ENCODE data around the gene TRIM4.
A peak's percentile ranks its signal among the peaks of the same experiment; 100 is the strongest.
"Not testable (repeated sequence)": the region's sequence is repeated elsewhere in the genome, so short reads cannot be mapped to it uniquely, and the experiment has no call there.

TRIM4 gene

DNA sequence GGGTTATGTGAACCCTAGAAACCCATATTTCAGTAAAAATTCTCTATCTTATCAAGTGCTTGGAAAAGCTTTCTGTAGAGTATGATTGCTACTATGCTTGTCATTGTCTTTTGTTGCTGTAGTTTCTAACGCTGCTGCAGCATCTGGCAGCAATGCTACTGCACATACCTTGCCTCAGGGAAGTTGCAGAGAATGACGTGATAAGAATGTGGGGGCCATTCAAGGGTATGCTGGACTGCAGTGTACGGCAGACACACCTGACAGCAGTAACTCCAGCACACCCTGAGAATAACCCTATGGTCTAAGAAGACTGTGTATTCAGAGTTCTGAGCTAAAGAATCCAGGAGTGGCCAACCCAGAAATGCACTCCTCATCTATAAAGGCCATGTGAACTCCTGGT is 20.5 kb downstream of the TRIM4 start:
- ATAC-seq (replicated peaks; ENCODE audit: extremely low read depth, poor library complexity, severe bottlenecking) (no peak), DNase-seq (ENCODE audit: low spot score in 2 of 2) (no peak)
- H3K27me3 Mint-ChIP-seq, result no peaks in the 10 kb centered on the region
- H3K4me3 Mint-ChIP-seq, result no peak overlapping the region
- H3K9me3 Mint-ChIP-seq, result no peaks in the 10 kb centered on the region
- no peak overlapping the region for H3K27ac Mint-ChIP-seq (ENCODE audit: low read depth)
- H3K4me1 Mint-ChIP-seq, result peaks cover 10% of the 10 kb centered on the region
- H3K36me3 Mint-ChIP-seq (ENCODE audit: insufficient read depth), result peaks cover 37% of the 10 kb centered on the region

DNA sequence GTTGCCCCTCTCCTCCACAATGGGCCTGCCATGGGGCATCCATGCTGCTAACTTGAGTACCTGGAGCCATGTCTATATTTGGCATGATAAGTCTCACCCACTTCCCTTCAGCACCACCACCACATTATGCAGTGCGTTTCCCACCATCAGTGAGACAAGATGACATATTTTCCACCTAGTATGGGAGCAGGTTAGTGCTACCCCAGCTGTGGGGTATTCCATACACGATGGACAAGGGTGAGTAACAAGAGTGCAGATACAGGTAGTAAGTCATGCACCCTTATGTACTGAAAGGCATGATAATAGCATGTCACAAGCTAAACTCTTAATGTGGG is 21.3 kb downstream of the TRIM4 start:
- Mint-ChIP-seq H3K27me3 (no peaks in the 10 kb centered on the region), H3K36me3 (ENCODE audit: insufficient read depth) (peaks cover 30% of the 10 kb centered on the region), H3K4me3 (no peak overlapping the region), H3K9me3 (no peaks in the 10 kb centered on the region), H3K4me1 (peaks cover 16% of the 10 kb centered on the region), H3K27ac (ENCODE audit: low read depth) (peak overlapping the region; percentile 68)
- ATAC-seq (replicated peaks; ENCODE audit: extremely low read depth, poor library complexity, severe bottlenecking), result no peak
- DNase-seq (ENCODE audit: low spot score in 2 of 2), result no peak

DNA sequence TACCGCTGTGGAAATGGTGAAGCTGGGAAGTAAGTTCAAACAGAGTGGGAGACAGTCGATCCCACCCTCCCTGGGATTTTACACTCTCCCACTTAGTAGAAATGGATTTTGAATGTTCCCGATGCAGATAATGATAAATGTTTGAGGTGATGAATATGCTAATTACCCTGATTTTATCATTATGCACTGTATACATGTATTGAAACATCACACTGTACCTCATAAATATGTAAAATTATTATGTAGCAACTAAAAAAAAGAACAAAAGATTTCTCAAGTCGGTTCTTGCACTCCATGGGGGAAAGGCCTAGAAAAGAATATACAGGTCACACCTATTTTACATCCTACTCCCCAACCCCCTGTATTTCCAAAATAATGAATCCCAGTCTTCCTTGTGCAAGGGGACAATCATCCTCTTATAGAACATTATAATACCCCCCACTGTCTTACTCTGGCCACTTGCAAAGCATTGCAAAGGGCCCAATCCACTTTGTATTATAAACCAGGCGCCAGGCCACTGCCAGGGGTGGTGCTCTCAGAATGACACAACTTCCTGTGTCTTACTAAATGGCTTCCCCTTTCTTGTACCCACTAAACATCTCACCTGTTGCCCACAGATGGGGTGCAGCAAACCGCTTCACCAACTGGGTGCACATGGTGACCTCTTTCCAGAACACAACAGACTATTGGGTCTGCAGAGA is 21.9 kb downstream of the TRIM4 start:
- H3K27me3 Mint-ChIP-seq, result no peaks in the 10 kb centered on the region
- no peaks in the 10 kb centered on the region for H3K9me3 Mint-ChIP-seq
- DNase-seq (ENCODE audit: low spot score in 2 of 2) (no peak), ATAC-seq (replicated peaks; ENCODE audit: extremely low read depth, poor library complexity, severe bottlenecking) (no peak)
- H3K27ac Mint-ChIP-seq (ENCODE audit: low read depth), result peak overlapping the region; percentile 68
- H3K4me3 Mint-ChIP-seq, result no peak overlapping the region
- peaks cover 16% of the 10 kb centered on the region for H3K4me1 Mint-ChIP-seq
- H3K36me3 Mint-ChIP-seq (ENCODE audit: insufficient read depth), result peaks cover 29% of the 10 kb centered on the region

- peaks cover 7% of the 10 kb centered on the region for H3K36me3 Mint-ChIP-seq (ENCODE audit: insufficient read depth)
- no peaks in the 10 kb centered on the region for H3K27me3 Mint-ChIP-seq
- DNase-seq (ENCODE audit: low spot score in 2 of 2) (no peak), ATAC-seq (replicated peaks; ENCODE audit: extremely low read depth, poor library complexity, severe bottlenecking) (no peak)
- no peaks in the 10 kb centered on the region for H3K9me3 Mint-ChIP-seq
- no peak overlapping the region for H3K27ac Mint-ChIP-seq (ENCODE audit: low read depth)
- H3K4me3 Mint-ChIP-seq, result no peak overlapping the region
- peaks cover 16% of the 10 kb centered on the region for H3K4me1 Mint-ChIP-seq
Measured at GRCh38 chr7:99894738-99895137, 24.6 kb downstream of the TRIM4 start.

- DNase-seq (ENCODE audit: low spot score in 2 of 2), result no peak
- Mint-ChIP-seq H3K27me3 (no peaks in the 10 kb centered on the region), H3K27ac (ENCODE audit: low read depth) (peak overlapping the region; percentile 43), H3K4me3 (no peak overlapping the region), H3K36me3 (ENCODE audit: insufficient read depth) (peaks cover 7% of the 10 kb centered on the region), H3K9me3 (no peaks in the 10 kb centered on the region), H3K4me1 (peaks cover 16% of the 10 kb centered on the region)
- no peak for ATAC-seq (replicated peaks; ENCODE audit: extremely low read depth, poor library complexity, severe bottlenecking)
Measured at GRCh38 chr7:99893280-99893679, 26.1 kb downstream of the TRIM4 start.

- H3K27ac Mint-ChIP-seq (ENCODE audit: low read depth); H3K27me3 Mint-ChIP-seq; H3K36me3 Mint-ChIP-seq (ENCODE audit: insufficient read depth); H3K9me3 Mint-ChIP-seq; H3K4me3 Mint-ChIP-seq; H3K4me1 Mint-ChIP-seq; DNase-seq (ENCODE audit: low spot score in 2 of 2); ATAC-seq (replicated peaks; ENCODE audit: extremely low read depth, poor library complexity, severe bottlenecking): not testable (repeated sequence)
Measured at GRCh38 chr7:99890348-99890747, 29.0 kb downstream of the TRIM4 start.

GRCh38 chr7:99888366-99888765 is 31.0 kb downstream of the TRIM4 start:
- H3K36me3 Mint-ChIP-seq (ENCODE audit: insufficient read depth); H3K4me3 Mint-ChIP-seq; ATAC-seq (replicated peaks; ENCODE audit: extremely low read depth, poor library complexity, severe bottlenecking); H3K27me3 Mint-ChIP-seq; H3K9me3 Mint-ChIP-seq; H3K27ac Mint-ChIP-seq (ENCODE audit: low read depth); DNase-seq (ENCODE audit: low spot score in 2 of 2): not testable (repeated sequence)
- peaks cover 12% of the 10 kb centered on the region for H3K4me1 Mint-ChIP-seq

GRCh38 chr7:99881370-99881769 is 38.0 kb downstream of the TRIM4 start:
- peaks cover 2% of the 10 kb centered on the region for H3K36me3 Mint-ChIP-seq (ENCODE audit: insufficient read depth)
- H3K4me3 Mint-ChIP-seq, result no peak overlapping the region
- H3K27ac Mint-ChIP-seq (ENCODE audit: low read depth), result no peak overlapping the region
- H3K4me1 Mint-ChIP-seq, result peaks cover 11% of the 10 kb centered on the region
- no peaks in the 10 kb centered on the region for H3K27me3 Mint-ChIP-seq
- ATAC-seq (replicated peaks; ENCODE audit: extremely low read depth, poor library complexity, severe bottlenecking) (no peak), DNase-seq (ENCODE audit: low spot score in 2 of 2) (no peak)
- H3K9me3 Mint-ChIP-seq, result no peaks in the 10 kb centered on the region

GRCh38 chr7:99876933-99877332 is 42.4 kb downstream of the TRIM4 start, which contains the start of gene OR2AE1:
TSS of gene OR2AE1 (minus strand) at chr7:99877033. CDS start at chr7:99877033, 0 bp downstream.
- H3K4me1 Mint-ChIP-seq, result no peaks in the 10 kb centered on the region
- no peaks in the 10 kb centered on the region for H3K27me3 Mint-ChIP-seq
- H3K36me3 Mint-ChIP-seq (ENCODE audit: insufficient read depth), result no peaks in the 10 kb centered on the region
- H3K4me3 Mint-ChIP-seq, result no peak within 1 kb of the TSS
- no peak for ATAC-seq (replicated peaks; ENCODE audit: extremely low read depth, poor library complexity, severe bottlenecking)
- no peak for DNase-seq (ENCODE audit: low spot score in 2 of 2)
- no peak within 1 kb of the TSS for H3K27ac Mint-ChIP-seq (ENCODE audit: low read depth)
- H3K9me3 Mint-ChIP-seq, result no peaks in the 10 kb centered on the region

- no peaks in the 10 kb centered on the region for H3K9me3 Mint-ChIP-seq
- no peaks in the 10 kb centered on the region for H3K27me3 Mint-ChIP-seq
- H3K36me3 Mint-ChIP-seq (ENCODE audit: insufficient read depth), result no peaks in the 10 kb centered on the region
- DNase-seq (ENCODE audit: low spot score in 2 of 2) (no peak), ATAC-seq (replicated peaks; ENCODE audit: extremely low read depth, poor library complexity, severe bottlenecking) (no peak)
- no peaks in the 10 kb centered on the region for H3K4me1 Mint-ChIP-seq
- H3K4me3 Mint-ChIP-seq, result no peak overlapping the region
- H3K27ac Mint-ChIP-seq (ENCODE audit: low read depth), result no peak overlapping the region
Measured at GRCh38 chr7:99876491-99876890, 42.8 kb downstream of the TRIM4 start.

- no peaks in the 10 kb centered on the region for H3K36me3 Mint-ChIP-seq (ENCODE audit: insufficient read depth)
- DNase-seq (ENCODE audit: low spot score in 2 of 2), result no peak
- H3K27ac Mint-ChIP-seq (ENCODE audit: low read depth), result no peak overlapping the region
- H3K9me3 Mint-ChIP-seq, result no peaks in the 10 kb centered on the region
- H3K4me1 Mint-ChIP-seq, result no peaks in the 10 kb centered on the region
- H3K4me3 Mint-ChIP-seq, result no peak overlapping the region
- no peak for ATAC-seq (replicated peaks; ENCODE audit: extremely low read depth, poor library complexity, severe bottlenecking)
- H3K27me3 Mint-ChIP-seq, result peaks cover 36% of the 10 kb centered on the region
Measured at GRCh38 chr7:99868246-99868645, 51.1 kb downstream of the TRIM4 start.

GRCh38 chr7:99867477-99867876 is 51.9 kb downstream of the TRIM4 start:
- not testable (repeated sequence) for ATAC-seq (replicated peaks; ENCODE audit: extremely low read depth, poor library complexity, severe bottlenecking); H3K36me3 Mint-ChIP-seq (ENCODE audit: insufficient read depth); H3K4me1 Mint-ChIP-seq; H3K4me3 Mint-ChIP-seq; H3K27ac Mint-ChIP-seq (ENCODE audit: low read depth); H3K9me3 Mint-ChIP-seq; DNase-seq (ENCODE audit: low spot score in 2 of 2)
- H3K27me3 Mint-ChIP-seq, result peaks cover 42% of the 10 kb centered on the region

DNA sequence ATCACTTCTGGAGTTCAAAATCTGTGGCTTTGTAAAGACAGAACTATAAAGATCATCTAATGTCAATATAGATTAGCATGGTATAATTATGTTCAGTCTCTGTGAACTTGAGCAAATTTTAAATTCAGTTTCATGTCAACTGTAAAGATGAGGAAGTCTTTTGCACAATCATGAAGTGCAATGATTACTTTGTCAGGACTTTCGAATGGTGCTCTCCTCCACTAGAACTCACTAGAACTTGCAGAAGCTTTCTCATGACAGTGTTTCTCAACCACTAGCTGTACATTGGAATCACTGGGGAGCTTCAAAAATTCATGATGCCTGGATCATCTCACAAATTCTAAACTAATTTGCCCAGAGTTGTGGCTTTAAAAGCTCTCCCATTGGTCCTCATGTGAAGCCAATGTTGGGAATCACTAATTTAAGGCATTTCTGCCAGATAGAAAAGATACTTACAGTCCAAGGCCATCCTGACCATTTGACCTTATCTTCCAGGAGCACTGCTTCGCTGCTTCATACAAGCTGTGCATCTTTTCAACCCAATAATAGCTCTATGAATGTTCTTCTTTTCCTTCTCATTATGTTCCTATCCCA is 55.4 kb downstream of the TRIM4 start:
- Mint-ChIP-seq H3K27me3 (peaks cover 63% of the 10 kb centered on the region), H3K9me3 (no peaks in the 10 kb centered on the region), H3K36me3 (ENCODE audit: insufficient read depth) (no peaks in the 10 kb centered on the region), H3K27ac (ENCODE audit: low read depth) (no peak overlapping the region), H3K4me3 (no peak overlapping the region), H3K4me1 (no peaks in the 10 kb centered on the region)
- ATAC-seq (replicated peaks; ENCODE audit: extremely low read depth, poor library complexity, severe bottlenecking), result no peak
- no peak for DNase-seq (ENCODE audit: low spot score in 2 of 2)

Data from central memory CD8-positive, alpha-beta T cell (primary cell).